NB4 (cell line): Measurements from ENCODE around the gene RFX4.

Experiments used
- POLR2A ChIP-seq: IDR thresholded peaks from 2 replicates; pipeline ENCODE4 v1.6.1; 2011; ENCODE audit warnings: mild to moderate bottlenecking; ENCODE audit not compliant: insufficient read length; ENCODE audit errors: extremely low read depth
- TF ChIP-seq, protein P1 (sequence below): IDR thresholded peaks from one replicate; pipeline ENCODE4 v1.5.1; 2012; ENCODE audit warnings: low read depth, low read length
- TF ChIP-seq, protein P2 (sequence below): IDR thresholded peaks from 2 replicates; pipeline ENCODE4 v1.6.1; 2011; ENCODE audit warnings: low read depth, low read length

DNA sequence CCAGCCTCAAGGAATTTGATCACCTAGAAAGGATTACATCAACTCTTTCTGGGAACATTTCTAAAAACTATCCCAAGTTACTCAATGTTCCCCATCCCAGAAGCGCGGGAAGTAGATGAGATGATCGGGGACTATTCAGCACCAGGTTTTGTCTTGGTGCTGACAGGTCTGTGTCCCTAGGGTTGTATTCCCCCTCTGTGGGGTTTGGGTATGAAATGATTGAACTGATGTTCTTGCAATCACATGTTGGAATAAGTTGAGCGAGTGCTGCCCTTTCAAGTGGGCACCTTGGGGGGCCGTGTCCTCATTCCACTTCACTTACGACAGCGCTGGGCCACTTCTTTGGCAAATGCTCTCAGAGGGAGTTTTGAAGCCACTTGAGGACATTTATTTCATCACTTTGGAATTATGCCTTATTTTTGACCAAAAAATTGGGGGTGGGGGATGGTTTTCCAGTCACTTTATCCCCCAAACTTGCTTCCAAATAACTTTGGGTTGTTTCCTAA, 69.8 kb downstream of the RFX4 start:
- TF ChIP-seq, protein P1, sequence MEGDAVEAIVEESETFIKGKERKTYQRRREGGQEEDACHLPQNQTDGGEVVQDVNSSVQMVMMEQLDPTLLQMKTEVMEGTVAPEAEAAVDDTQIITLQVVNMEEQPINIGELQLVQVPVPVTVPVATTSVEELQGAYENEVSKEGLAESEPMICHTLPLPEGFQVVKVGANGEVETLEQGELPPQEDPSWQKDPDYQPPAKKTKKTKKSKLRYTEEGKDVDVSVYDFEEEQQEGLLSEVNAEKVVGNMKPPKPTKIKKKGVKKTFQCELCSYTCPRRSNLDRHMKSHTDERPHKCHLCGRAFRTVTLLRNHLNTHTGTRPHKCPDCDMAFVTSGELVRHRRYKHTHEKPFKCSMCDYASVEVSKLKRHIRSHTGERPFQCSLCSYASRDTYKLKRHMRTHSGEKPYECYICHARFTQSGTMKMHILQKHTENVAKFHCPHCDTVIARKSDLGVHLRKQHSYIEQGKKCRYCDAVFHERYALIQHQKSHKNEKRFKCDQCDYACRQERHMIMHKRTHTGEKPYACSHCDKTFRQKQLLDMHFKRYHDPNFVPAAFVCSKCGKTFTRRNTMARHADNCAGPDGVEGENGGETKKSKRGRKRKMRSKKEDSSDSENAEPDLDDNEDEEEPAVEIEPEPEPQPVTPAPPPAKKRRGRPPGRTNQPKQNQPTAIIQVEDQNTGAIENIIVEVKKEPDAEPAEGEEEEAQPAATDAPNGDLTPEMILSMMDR, result no peak
- no peak for TF ChIP-seq POLR2A
- TF ChIP-seq, protein P2, sequence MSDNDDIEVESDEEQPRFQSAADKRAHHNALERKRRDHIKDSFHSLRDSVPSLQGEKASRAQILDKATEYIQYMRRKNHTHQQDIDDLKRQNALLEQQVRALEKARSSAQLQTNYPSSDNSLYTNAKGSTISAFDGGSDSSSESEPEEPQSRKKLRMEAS, result no peak
